ENCODE results near the gene MT2A. TPM values are rescaled to one million over a fixed set of nuclear protein-coding genes. Genes with fewer than 3 reads are reported as not detected.

The MT2A gene
- total and polyA plus RNA-seq, 10 of the 15 experiments (the other 5 are each of a cell fraction or from before 2014, with no cell fraction given), result 7.3 to 271 (median 53.5) TPM

DNA sequence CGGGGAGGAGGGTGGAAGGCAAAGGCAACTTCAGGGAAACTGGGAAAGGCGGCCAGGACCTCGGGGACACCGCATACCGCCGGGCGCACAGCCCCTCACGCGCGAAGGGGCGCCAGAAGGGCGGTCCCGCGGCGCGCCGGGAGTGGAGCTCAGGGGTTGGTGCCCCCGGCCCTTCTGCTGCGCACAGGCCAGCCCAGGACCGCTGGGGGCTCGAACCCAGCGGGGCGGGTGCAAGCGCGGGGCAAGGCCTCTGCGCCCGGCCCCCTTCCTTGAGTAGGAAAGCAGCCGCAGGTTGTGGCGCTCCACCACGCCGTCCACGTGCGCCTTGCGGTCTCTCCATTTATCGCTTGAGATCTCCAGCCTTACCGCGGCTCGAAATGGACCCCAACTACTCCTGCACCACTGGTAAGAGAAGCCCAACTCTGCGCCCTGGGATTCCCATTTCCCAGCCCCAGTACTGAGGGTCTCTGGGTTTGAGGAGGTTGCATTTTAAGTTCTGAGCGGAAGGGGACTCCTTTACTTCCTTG is 27.1 kb downstream of the MT2A start:
- no peak for DNase-seq (ENCODE audit: low read depth, low spot score)
- peaks cover 2% of the 10 kb centered on the region; the same call in 1 of the 2 replicates for H3K4me1 ChIP-seq (ENCODE audit: control insufficient read depth, insufficient read depth, low read length)
- H3K9me3 ChIP-seq (replicated peaks; ENCODE audit: control insufficient read depth, insufficient read depth, low read length), result no peaks in the 10 kb centered on the region
- no peaks in the 10 kb centered on the region for H3K36me3 ChIP-seq (ENCODE audit: control insufficient read depth in 2 of 2, insufficient read depth in 2 of 2, low read length in 1 of 2)
- H3K9ac ChIP-seq (ENCODE audit: control insufficient read depth, insufficient read depth, low read length), result no peak overlapping the region
- ChIA-PET SMC1A (ENCODE audit: uncharacterized antibody, unreplicated experiment) (no interaction called here), CTCF (no interaction called here), POLR2A (no interaction called here), RAD21 (ENCODE audit: unreplicated experiment) (no interaction called here)
- H3K4me3 ChIP-seq, result no peak overlapping the region
- H3K4me2 ChIP-seq (ENCODE audit: control insufficient read depth, insufficient read depth), result no peak overlapping the region
- ATAC-seq, result no peak
- FAIRE-seq, result no peak
- H4K20me1 ChIP-seq (ENCODE audit: control insufficient read depth, insufficient read depth), result no peaks in the 10 kb centered on the region
- no peak for TF ChIP-seq ZNF217 (IDR thresholded peaks at IDR 0.05)
- 32% methylated on average over 24 of the region's 40 CpGs for WGBS (ENCODE audit: insufficient coverage, insufficient replicate concordance, low lambda C conversion rate, missing lambda C conversion rate)
- H3K27ac ChIP-seq (ENCODE audit: control insufficient read depth, insufficient read depth), result no peak overlapping the region
- in situ Hi-C loops (cut with MboI) (no loop called here), intact Hi-C loops (cut with micrococcal nuclease; ENCODE audit: unreplicated experiment) (no loop called here)
- no TSS peak for BruUV-seq (replicated peaks)
- no peaks in the 10 kb centered on the region for H3K79me2 ChIP-seq (ENCODE audit: control insufficient read depth, insufficient read depth, low read length)
- no peak overlapping the region for H2AFZ ChIP-seq (ENCODE audit: control insufficient read depth, low read depth, low read length)
- H3K27me3 ChIP-seq (replicated peaks in 1 of 2; ENCODE audit: control insufficient read depth in 2 of 2, insufficient read depth in 2 of 2, low read length in 1 of 2), result peaks cover 24% of the 10 kb centered on the region in 2 experiments

DNA sequence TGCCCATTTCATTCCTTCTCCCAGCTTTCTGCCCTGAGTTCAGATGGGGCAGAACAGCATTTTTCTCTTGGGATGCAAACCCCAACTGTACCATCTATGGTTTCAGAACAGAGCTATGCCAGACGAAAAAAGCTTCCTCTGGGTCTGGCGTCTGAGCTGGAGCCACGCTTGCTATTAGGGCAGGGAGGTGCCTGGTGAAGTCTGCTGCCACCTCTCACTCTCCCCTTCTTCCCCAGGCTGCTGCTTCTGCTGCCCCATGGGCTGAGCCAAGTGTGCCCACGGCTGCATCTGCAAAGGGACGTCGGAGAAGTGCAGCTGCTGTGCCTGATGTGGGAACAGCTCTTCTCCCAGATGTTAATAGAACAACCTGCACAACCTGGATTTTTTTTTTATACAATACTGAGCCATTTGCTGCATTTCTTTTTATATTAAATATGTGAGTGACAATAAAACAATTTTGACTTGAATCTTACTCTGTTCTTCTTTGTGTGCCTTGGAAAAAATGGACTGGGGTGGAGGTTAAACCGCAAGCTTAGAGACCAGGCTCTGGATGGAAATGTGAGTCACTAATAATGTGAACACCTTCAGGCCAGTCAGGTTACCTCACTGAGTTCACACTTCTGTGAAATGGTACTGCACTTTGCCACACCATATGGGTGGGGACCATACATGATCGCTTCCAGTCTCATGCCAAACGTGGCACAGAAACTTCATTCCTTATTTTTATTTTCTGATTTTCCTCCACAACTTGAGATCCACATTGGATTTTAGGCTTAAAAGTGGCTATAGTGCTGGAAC is 28.4 kb downstream of the MT2A start:
- no peak overlapping the region for H3K9ac ChIP-seq (ENCODE audit: control insufficient read depth, insufficient read depth, low read length)
- no peaks in the 10 kb centered on the region for H3K36me3 ChIP-seq (ENCODE audit: control insufficient read depth in 2 of 2, insufficient read depth in 2 of 2, low read length in 1 of 2)
- H3K79me2 ChIP-seq (ENCODE audit: control insufficient read depth, insufficient read depth, low read length), result no peaks in the 10 kb centered on the region
- ChIA-PET SMC1A (ENCODE audit: uncharacterized antibody, unreplicated experiment) (no interaction called here), POLR2A (no interaction called here), CTCF (no interaction called here), RAD21 (ENCODE audit: unreplicated experiment) (no interaction called here)
- DNase-seq (ENCODE audit: low read depth, low spot score) (no peak), ATAC-seq (no peak), FAIRE-seq (no peak)
- intact Hi-C loops (cut with micrococcal nuclease; ENCODE audit: unreplicated experiment), result no loop called here
- no peak overlapping the region for H3K27ac ChIP-seq (ENCODE audit: control insufficient read depth, insufficient read depth)
- H3K4me3 ChIP-seq, result no peak overlapping the region
- in situ Hi-C loops (cut with MboI), result no loop called here
- BruUV-seq (replicated peaks), result no TSS peak
- H3K4me2 ChIP-seq (ENCODE audit: control insufficient read depth, insufficient read depth), result no peak overlapping the region
- H3K27me3 ChIP-seq (replicated peaks in 1 of 2; ENCODE audit: control insufficient read depth in 2 of 2, insufficient read depth in 2 of 2, low read length in 1 of 2), result peaks cover 18 to 24% of the 10 kb centered on the region in 2 experiments
- no peaks in the 10 kb centered on the region for H3K4me1 ChIP-seq (ENCODE audit: control insufficient read depth, insufficient read depth, low read length)
- WGBS (ENCODE audit: insufficient coverage, insufficient replicate concordance, low lambda C conversion rate, missing lambda C conversion rate), result 11% methylated on average over 9 of the region's 9 CpGs
- no peaks in the 10 kb centered on the region for H3K9me3 ChIP-seq (replicated peaks; ENCODE audit: control insufficient read depth, insufficient read depth, low read length)
- H2AFZ ChIP-seq (ENCODE audit: control insufficient read depth, low read depth, low read length), result no peak overlapping the region
- no peaks in the 10 kb centered on the region for H4K20me1 ChIP-seq (ENCODE audit: control insufficient read depth, insufficient read depth)
- TF ChIP-seq ATF7 (IDR thresholded peaks at IDR 0.05; ENCODE audit: low read depth) (no peak), NFYB (IDR thresholded peaks at IDR 0.05; ENCODE audit: insufficient read depth, low read depth, low read length) (no peak), HDGF (IDR thresholded peaks at IDR 0.05) (no peak), CHD1 (IDR thresholded peaks at IDR 0.05; ENCODE audit: low read depth, low read length) (no peak), PAX5 (IDR thresholded peaks at IDR 0.05; ENCODE audit: borderline replicate concordance, low read depth, low read length) (no peak), ZZZ3 (IDR thresholded peaks at IDR 0.05; ENCODE audit: control insufficient read depth, insufficient read length, low read depth) (no peak), RFX5 (IDR thresholded peaks at IDR 0.05; ENCODE audit: low read depth, low read length) (no peak), ESRRA (IDR thresholded peaks at IDR 0.05; ENCODE audit: low read length) (no peak), MYB (IDR thresholded peaks at IDR 0.05; ENCODE audit: borderline replicate concordance, low read depth, low read length) (no peak), SMAD1 (IDR thresholded peaks at IDR 0.05; ENCODE audit: low read depth, partially characterized antibody) (no peak), NR2F1 (conservative IDR thresholded peaks at IDR 0.05) (no peak), ZNF384 (IDR thresholded peaks at IDR 0.05; ENCODE audit: borderline replicate concordance, low read depth, low read length) (no peak), NFIC (IDR thresholded peaks at IDR 0.05; ENCODE audit: low read depth, low read length) (no peak)
- TF ChIP-seq, protein P1, sequence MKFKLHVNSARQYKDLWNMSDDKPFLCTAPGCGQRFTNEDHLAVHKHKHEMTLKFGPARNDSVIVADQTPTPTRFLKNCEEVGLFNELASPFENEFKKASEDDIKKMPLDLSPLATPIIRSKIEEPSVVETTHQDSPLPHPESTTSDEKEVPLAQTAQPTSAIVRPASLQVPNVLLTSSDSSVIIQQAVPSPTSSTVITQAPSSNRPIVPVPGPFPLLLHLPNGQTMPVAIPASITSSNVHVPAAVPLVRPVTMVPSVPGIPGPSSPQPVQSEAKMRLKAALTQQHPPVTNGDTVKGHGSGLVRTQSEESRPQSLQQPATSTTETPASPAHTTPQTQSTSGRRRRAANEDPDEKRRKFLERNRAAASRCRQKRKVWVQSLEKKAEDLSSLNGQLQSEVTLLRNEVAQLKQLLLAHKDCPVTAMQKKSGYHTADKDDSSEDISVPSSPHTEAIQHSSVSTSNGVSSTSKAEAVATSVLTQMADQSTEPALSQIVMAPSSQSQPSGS (IDR thresholded peaks at IDR 0.05; ENCODE audit: low read length), result no peak
- TF ChIP-seq, protein P2, sequence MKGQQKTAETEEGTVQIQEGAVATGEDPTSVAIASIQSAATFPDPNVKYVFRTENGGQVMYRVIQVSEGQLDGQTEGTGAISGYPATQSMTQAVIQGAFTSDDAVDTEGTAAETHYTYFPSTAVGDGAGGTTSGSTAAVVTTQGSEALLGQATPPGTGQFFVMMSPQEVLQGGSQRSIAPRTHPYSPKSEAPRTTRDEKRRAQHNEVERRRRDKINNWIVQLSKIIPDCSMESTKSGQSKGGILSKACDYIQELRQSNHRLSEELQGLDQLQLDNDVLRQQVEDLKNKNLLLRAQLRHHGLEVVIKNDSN (IDR thresholded peaks at IDR 0.05; ENCODE audit: borderline replicate concordance, extremely low read length, insufficient read depth, low read depth, low read length), result no peak

Data from GM12878 (cell line).